GM19328 (cell line): ENCODE measurements around the gene FUT3.

Experiments used
- ATAC-seq: cut with Tn5 transposase; IDR thresholded peaks from one replicate; pipeline ENCODE4 v1.9.1; 2021; ENCODE audit warnings: mild to moderate bottlenecking, moderate library complexity; ENCODE audit not compliant: unreplicated experiment

The FUT3 gene

DNA sequence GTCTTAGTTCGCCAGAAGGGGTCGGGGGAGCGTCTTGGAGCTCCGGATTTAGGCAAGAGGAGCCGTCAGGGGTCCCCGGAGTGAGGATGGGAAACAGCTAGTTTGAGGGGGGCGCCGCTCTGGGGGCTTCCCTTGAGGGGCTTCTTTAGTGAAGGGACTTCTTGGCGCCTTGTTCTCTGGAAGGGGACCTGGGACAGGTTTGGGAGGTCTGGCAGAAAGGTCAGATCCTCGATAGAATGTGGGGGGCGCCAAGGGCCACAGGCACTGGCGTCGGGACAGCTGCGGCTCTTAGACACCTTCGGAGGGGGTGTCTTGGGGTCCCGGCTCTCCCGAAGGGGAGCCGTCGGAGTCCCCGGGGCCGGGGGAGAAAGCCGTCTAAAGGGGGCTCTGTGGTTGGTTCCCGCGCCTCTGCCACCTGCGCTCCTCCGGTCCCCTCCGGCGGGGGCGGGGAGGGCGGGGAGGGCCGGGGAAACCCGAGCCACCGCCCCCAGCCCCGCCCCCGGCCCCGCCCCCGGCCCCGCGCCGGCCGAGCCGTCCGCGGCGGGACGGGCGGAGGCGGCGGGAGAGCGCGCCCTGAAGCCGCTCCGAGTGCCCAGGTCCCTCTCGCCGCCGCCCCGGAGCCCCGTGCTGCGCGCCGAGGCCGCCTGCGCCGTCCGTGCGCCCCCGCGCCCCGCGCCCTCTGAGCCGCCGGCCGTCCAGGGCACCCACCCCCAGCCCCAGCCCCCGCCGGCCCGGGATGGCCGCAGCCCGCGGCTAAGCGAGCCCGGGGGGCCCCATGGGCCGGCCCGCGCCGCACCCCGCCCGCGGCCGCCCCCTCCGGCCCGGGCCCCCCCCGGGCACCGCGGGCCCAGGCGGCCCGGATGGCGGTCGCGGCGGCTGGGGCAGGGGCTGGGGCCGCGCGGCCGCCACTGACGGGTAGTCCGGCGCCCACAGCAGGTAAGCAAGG lies 46.5 kb downstream of the FUT3 start, which contains the start of gene NRTN:
Gene NRTN (plus strand): TSS at position 552 of the 946 bp plus-strand sequence. CDS start 19,099 bp downstream, outside the sequence.
- ATAC-seq: no peak

DNA sequence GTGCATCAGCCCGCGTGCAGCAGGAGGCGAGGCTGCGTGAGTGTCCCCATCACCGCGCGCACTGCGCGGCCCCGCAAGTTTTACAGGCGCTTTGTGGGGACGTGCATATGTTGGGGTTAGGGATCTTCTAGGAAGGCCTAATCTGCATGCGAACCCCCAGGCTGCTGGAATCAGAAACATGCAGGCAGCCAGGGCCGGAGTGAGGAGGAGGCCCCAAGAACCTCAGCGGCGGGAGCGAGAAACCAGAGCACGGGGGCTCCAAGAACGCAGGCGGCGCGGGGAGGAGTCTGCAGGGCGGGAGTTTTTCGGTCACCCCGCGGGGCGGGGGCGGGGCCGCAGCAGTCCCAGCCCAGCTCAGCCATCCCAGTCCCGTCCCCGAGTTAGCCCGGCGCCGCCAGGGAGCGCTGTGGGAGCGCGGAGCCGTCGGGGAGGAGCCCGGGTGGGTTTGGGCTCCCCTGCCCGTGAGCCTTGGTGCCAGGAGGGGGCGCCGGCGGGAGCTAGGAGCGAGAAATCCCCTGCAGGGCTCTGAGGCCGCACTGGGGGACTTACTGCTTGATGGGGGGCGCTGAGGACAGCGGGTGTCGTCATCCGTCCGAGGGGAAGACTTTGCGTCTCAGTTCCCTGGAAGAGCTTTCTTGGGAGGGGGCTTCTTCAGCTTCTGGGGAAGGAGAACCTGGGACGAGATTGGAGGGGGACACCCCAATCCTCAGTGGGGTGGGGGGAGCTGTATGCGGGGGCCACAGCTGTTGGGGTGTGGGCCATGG lies 47.3 kb downstream of the FUT3 start:
- ATAC-seq: no peak

DNA sequence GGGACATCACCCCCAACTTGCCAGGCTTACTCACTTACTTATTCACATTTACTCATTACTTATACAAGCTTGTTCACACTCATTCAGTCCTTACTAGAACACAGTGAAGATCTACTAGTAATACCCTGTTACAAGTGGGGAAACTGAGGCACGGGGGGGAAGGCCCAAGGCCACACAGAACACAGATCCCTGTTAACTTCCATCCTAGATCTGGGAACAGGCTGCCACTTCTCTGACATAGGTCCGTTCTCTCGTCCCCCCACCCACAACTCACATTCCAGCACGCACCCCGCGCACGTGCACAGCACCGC lies 47.9 kb downstream of the FUT3 start:
- ATAC-seq: no peak

DNA sequence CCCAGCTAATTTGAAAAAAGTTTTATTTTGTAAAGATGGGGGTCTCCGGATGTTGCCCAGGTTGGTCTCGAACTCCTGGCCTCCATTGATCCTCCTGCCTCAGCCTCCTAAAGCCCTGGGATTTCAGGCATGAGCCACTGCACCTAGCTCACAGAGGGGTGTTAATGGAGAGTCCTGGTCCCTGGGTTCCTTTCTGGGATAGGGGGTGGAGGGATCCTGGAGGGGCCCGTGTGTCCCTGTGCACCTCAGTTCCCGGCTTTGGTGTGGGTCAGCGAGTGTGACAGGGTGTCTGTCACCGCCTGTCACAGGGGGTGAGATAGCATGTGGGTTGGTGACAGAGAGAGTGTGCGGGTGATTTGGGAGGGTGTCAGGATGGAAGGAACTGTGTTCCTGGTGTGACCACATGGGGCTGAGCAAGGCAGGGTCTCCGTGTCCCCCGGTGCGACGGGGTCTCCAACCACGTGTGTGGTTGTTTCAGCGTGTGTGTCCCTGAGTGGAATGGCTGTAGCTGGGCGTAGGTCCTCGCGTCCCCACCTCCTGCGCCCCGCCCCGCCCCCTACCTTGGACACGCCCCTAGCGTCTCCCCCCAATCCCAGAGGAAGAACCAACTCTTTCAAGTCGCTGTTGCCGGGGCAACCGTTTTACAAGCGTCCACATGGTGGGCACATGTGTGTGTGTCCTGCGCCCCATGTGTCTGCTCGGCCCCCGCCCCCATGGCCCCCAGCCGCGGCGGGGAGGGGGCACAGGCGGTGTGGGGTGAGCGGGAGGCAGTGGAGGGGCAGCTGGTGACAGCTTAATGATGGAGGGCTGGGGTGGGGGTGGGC lies 49.2 kb downstream of the FUT3 start:
- no peak for ATAC-seq

DNA sequence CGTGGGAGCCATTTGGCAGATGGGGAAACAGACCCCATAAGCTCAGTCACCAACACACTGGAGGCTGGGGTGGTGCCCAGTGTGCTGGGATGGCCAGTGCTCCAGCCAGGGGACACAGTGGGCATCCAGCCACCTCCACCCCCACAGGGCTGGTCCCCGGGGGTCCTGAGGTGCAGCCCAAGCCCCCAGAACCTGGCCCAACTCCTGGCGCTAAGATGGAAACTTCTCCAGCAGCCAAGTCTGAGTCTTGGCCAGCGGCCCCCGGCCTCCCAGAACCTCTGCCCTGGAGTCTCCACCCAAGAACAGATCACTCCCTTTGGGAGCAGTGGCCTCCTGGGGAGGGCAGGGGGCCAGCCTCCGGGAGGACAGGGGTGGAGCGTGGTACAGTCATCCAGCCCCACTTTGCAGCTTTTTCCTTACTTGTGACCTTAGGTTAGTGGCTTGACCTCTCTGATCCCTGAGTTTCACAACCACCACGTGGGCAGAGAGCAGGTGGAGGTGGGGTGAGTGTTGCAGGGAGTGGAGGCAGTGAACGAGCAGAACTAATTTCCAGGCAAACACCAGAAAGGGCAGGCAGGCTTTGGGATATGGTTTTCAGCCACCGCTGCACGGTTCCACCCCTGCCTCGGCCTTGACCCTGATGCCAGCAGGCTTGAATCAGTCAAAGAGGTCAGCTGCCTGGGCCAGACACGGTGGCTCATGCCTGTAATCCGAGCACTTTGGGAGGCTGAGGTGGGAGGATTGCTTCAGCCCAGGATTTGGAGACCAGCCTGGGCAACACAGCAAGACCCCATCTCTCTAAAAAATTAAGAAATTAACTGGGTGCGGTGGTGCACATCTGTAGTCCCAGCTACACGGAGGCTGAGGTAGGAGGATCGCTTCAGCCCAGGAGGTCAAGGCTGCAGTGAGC lies 50.6 kb downstream of the FUT3 start:
- ATAC-seq: no peak

DNA sequence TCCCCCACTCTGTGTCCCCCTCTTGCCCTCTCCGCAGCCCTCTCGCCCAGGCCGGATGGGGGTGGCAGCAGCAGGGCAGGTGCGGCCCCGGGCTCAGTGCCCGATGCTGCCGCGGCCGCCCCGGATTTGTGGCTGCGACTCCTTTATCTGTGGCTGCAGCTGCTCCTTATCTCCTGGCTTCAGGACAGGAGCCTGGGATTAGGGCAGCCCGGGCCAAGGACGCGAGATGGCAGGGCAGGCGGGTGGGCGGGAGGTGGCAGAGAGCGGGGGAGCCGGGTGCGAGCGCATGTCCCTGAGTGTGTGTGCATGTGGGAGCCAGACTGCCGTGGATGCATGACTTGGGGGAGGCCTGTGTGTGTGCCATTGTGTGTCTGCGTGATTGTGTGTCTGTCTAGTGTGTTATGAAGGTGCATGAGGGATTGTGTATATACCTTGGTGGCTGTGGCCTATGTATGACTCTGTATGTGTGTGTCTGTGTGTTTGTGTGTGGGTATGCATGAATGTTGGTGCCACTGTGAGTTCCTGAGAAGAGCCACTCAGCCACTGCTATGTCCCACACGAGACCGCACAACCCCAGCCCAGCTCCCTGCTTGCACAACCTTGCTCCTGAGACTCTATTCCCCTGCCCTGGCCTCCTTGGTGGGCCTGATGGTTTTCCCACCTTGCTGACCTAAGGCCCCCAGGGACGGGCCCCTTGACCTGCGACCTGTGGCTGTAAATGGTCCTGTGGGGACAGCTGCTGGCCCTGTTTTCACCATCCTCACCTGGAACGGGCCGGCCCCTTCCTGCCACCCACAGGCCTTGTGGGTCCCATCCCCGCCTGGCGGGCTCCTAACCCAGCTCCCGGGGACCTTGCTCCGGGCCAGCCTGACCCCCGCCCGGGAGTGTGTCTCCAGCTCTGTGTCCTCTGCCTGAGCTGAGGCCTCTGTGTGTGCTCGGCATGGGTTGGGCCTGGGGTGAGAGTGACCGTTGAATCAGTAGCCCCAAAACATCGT lies 51.7 kb downstream of the FUT3 start:
- no peak for ATAC-seq

DNA sequence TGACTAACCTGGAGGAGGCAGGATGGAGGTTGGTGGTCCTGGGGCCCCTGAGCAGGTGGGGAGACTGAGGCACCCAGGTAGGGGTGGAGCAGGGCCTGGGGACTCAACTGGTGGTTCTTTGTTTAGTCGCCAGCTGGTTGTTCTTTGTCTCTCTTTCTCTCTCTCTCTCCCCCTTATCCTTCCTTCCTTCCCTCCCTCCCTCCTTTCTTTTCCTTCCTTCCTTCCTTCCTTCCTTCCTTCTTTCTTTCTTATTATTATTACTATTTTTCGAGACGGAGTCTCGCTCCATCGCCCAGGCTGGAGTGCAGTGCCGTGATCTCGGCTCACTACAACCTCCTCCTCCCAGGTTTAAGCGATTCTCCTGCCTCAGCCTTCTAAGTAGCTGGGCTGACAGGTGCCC lies 53.0 kb downstream of the FUT3 start:
- ATAC-seq: no peak

DNA sequence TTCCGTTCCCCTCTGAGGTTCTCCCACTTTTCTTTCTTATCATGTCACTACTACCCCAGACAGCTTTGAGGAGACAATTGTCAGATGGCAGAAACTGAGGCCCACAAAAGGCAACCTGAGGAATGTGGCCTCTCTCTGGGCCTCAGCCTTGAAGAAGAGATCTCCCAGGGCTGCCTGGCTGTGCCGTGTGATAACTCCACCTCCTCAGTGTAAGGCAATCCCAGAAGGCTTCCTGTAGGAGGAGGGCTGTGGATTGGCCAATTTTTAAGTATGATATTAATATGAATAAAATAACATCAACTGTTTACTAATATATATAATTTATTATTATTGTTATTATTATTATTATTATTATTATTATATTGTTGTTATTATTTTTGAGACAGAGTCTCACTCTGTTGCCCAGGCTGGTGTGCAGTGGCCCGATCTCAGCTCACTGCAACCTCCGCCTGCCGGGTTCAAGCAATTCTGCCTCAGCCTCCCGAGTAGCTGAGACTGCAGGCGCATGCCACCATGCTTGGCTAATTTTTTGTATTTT lies 55.8 kb downstream of the FUT3 start:
- no peak for ATAC-seq

DNA sequence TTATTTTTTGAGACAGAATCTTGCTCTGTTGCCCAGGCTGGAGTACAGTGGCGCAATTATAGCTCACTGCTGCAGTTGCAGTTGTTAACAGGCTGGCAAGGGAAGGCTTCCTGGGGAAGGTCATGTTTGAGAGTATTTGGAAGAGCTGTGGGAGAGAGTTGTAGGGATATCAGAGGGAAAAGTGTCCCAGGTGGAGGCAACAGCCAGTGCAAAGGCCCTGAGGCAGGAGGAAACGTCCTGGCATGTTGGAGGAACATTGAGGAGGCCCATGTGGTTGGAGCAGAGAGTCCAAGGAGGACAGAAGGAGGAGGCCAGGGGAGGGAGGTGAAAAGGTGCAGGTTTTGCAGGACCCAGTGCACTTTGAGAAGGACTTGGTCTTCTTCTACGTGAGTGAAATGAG lies 58.1 kb downstream of the FUT3 start:
- no peak for ATAC-seq
